Vagina (tissue), 2 donors: ENCODE data around the gene SBF2. TPM values are rescaled to one million over a fixed set of nuclear protein-coding genes. Genes with fewer than 3 reads are reported as not detected.
"Not testable (repeated sequence)": the region's sequence is repeated elsewhere in the genome, so short reads cannot be mapped to it uniquely, and the experiment has no call there.

ENCODE experiments used
- DNase-seq, 2 donors: peaks; one replicate each; pipeline ENCODE4 v3.0.0-alpha.2; 2017; ENCODE audit errors: extremely low spot score in 2 of 2
- H3K27ac ChIP-seq: fragments of 200-600 bp; sonication (generic); one replicate; pipeline ENCODE4 v1.5.1; 2019
- H3K27me3 ChIP-seq: fragments of 200-600 bp; sonication (generic); one replicate; pipeline ENCODE4 v1.5.1; 2019
- H3K36me3 ChIP-seq, 2 donors: fragments of 200-600 bp; sonication (generic); one replicate each; pipeline ENCODE4 v1.5.1; 2017 to 2019
- H3K4me1 ChIP-seq: fragments of 200-600 bp; sonication (generic); one replicate; pipeline ENCODE4 v1.5.1; 2019
- H3K4me3 ChIP-seq, 2 donors: fragments of 200-600 bp; sonication (generic); 1 replicate in 1 of 2; 2 replicates in 1 of 2; pipeline ENCODE4 v1.5.1; 2016 to 2019
- H3K9me3 ChIP-seq: fragments of 200-600 bp; sonication (generic); one replicate; pipeline ENCODE4 v1.5.1; 2019
- POLR2A ChIP-seq, 2 donors: fragments of 450-650 bp; IDR thresholded peaks; one replicate each; pipeline ENCODE4 v1.6.1; 2017; ENCODE audit warnings: antibody characterized with exemption in 2 of 2, mild to moderate bottlenecking in 2 of 2, moderate library complexity in 2 of 2
- POLR2AphosphoS5 ChIP-seq, 2 donors: sonication (generic); formaldehyde crosslinking; IDR thresholded peaks; one replicate each; pipeline ENCODE4 v1.9.0; 2017; ENCODE audit warnings: antibody characterized with exemption in 2 of 2, mild to moderate bottlenecking in 2 of 2, low read depth in 1 of 2; ENCODE audit not compliant: insufficient read depth in 1 of 2
- intact Hi-C: fragments of 100-400 bp; cut with DNase I; formaldehyde crosslinking; loops from one replicate; pipeline ENCODE4 v1.15.1; 2023
- total RNA-seq: library from RNA; depleted of rRNA; stranded (reverse); fragments of >200 nt; gene quantifications from one replicate; pipeline ENCODE4 v1.2.3, GENCODE V29; 2016
- TF ChIP-seq, protein P1 (sequence below), 3 experiments: fragments of 450-650 bp in 2 of 3; fragments of 200-600 bp in 1 of 3; sonication (generic) in 1 of 3; IDR thresholded peaks; one replicate each; pipeline ENCODE4 v1.5.1; 2017 to 2019; ENCODE audit warnings: antibody characterized with exemption in 3 of 3, mild to moderate bottlenecking in 2 of 3, moderate library complexity in 2 of 3

SBF2 gene
- total RNA-seq, 1 donor from 2014 or later, result 69.5 TPM

DNA sequence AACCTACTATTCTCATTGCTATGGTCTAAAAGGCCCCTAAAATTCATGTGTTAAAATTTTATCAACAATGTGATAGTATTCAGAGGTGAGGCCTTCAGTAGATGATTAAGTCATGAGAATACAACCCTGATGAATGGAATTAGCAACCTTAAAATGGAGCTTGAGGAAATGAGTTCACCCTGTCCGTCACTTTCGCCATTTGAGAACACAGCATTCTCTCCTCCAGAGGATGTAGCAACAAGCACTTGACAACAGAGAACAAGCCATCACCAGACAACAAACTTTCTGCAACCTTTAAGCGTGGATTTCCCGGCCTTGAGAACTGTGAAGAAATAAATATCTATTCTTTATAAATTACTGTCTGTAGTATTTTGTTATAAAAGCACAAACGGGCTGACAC lies 197.0 kb downstream of the SBF2 start:
- Histone ChIP-seq H3K9me3 (peaks cover 12% of the 10 kb centered on the region), H3K27ac (no peak overlapping the region), H3K4me1 (no peaks in the 10 kb centered on the region), H3K4me3 (no peak overlapping the region), H3K27me3 (no peaks in the 10 kb centered on the region), H3K36me3 (no peaks in the 10 kb centered on the region)
- intact Hi-C loops, result no loop called here
- no peak for TF ChIP-seq POLR2A (IDR thresholded peaks at IDR 0.05)
- TF ChIP-seq, protein P1, sequence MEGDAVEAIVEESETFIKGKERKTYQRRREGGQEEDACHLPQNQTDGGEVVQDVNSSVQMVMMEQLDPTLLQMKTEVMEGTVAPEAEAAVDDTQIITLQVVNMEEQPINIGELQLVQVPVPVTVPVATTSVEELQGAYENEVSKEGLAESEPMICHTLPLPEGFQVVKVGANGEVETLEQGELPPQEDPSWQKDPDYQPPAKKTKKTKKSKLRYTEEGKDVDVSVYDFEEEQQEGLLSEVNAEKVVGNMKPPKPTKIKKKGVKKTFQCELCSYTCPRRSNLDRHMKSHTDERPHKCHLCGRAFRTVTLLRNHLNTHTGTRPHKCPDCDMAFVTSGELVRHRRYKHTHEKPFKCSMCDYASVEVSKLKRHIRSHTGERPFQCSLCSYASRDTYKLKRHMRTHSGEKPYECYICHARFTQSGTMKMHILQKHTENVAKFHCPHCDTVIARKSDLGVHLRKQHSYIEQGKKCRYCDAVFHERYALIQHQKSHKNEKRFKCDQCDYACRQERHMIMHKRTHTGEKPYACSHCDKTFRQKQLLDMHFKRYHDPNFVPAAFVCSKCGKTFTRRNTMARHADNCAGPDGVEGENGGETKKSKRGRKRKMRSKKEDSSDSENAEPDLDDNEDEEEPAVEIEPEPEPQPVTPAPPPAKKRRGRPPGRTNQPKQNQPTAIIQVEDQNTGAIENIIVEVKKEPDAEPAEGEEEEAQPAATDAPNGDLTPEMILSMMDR (IDR thresholded peaks at IDR 0.05), result no peak
- TF ChIP-seq POLR2AphosphoS5 (IDR thresholded peaks at IDR 0.05; ENCODE audit: insufficient read depth in 1 of 2, low read depth in 1 of 2), result no peak
- DNase-seq, result no peak

DNA sequence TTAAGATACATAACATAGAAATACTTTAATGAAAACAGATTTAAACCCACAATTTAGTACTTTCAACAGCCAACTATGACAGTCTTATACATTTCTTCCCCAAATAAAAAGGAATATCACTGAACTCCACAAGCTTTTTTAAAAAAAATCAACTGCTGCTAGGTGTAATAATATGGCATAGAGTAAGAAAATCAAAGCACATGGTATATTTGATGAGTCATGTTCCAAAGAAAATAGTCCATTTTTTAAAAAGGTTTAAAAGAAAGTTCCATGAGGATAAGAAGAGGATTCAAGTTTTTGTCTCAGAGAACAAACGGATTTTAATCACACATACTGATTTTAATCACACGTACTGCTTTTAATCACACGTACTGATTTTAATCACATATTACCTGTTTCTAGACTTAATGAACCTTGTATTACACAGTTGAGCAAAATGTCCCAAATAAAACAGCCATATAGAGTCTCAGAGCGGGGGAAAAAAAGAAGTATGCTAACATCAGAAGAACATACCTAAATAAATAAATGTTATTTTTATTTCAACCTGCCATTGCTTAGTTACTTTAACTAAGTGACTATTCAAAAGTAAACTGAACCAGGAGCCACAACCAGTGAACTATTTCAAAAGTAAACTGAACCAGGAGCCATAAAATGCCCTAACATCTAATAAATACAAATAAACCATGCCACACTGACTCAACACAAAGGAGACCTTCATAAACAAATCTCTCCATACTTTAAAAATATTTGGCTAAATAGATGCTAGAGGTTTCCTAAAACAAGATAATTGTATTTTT lies 198.4 kb downstream of the SBF2 start:
- Histone ChIP-seq H3K4me3 (no peak overlapping the region), H3K4me1 (no peaks in the 10 kb centered on the region), H3K27me3 (no peaks in the 10 kb centered on the region), H3K27ac (no peak overlapping the region), H3K9me3 (peaks cover 12% of the 10 kb centered on the region), H3K36me3 (no peaks in the 10 kb centered on the region)
- intact Hi-C loops, result no loop called here
- no peak for TF ChIP-seq POLR2AphosphoS5 (IDR thresholded peaks at IDR 0.05; ENCODE audit: insufficient read depth in 1 of 2, low read depth in 1 of 2)
- TF ChIP-seq, protein P1 (IDR thresholded peaks at IDR 0.05), result no peak
- no peak for TF ChIP-seq POLR2A (IDR thresholded peaks at IDR 0.05)
- no peak for DNase-seq

DNA sequence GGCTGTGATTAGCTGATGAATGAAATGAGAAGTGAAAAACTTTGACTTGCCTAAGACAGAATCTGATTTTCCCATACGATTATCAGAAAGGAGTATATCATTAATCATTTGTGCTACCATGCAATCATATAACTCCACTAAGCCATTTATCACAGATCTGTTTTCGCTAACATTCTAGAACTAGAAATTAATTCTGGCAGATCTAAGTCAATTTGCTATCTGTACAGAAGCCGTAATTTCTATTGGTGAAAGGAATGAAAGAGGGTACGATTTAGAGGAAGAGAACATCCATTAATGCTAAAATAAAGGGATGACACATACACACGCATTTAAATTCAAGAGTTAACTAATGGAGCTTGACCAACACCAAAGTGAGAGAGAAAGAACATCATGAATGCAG lies 201.6 kb downstream of the SBF2 start:
- no peaks in the 10 kb centered on the region for H3K36me3 ChIP-seq
- H3K4me1 ChIP-seq, result peaks cover 7% of the 10 kb centered on the region
- no peaks in the 10 kb centered on the region for H3K9me3 ChIP-seq
- H3K4me3 ChIP-seq, result no peak overlapping the region
- intact Hi-C loops, result no loop called here
- TF ChIP-seq, protein P1 (IDR thresholded peaks at IDR 0.05), result no peak
- TF ChIP-seq POLR2A (IDR thresholded peaks at IDR 0.05), result no peak
- no peak for TF ChIP-seq POLR2AphosphoS5 (IDR thresholded peaks at IDR 0.05; ENCODE audit: insufficient read depth in 1 of 2, low read depth in 1 of 2)
- DNase-seq, result no peak
- no peak overlapping the region for H3K27ac ChIP-seq
- H3K27me3 ChIP-seq, result no peaks in the 10 kb centered on the region

DNA sequence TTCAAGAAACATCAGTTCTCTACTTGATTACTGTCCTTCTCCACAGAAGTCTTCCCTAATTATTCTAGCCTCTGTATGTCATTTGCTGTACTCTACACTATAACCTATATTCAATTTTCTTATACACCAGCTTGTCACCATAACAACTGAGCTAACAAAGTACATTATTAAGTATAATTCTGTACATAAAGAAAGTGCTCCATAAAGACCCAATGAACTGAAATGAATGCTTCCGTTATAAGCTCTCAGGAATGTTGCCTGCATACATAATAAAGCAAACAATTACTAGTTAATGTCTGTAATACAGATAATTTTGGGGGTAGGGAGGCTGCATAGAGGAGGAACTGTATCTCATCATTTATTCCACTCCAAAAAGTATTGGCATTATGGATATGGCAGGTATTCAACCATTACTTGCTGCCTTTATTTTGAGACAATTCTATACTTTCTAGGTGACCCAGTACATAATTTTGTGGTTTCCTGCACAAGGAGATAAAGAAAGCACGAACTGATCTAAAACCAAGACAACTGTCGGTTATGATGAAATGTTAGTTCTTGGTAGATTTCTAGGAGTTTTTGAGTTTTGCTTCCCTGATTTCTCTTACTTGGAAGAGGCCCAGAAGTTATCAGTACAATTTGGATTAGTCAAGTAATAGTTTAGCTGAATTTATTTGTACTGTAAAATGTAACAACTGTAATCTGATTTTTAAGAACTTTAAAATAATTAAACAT lies 202.5 kb downstream of the SBF2 start:
- TF ChIP-seq POLR2A (IDR thresholded peaks at IDR 0.05) (no peak), POLR2AphosphoS5 (IDR thresholded peaks at IDR 0.05; ENCODE audit: insufficient read depth in 1 of 2, low read depth in 1 of 2) (no peak)
- TF ChIP-seq, protein P1 (IDR thresholded peaks at IDR 0.05), result no peak
- H3K27me3 ChIP-seq, result no peaks in the 10 kb centered on the region
- H3K36me3 ChIP-seq, result no peaks in the 10 kb centered on the region
- H3K4me3 ChIP-seq, result no peak overlapping the region
- intact Hi-C loops, result no loop called here
- DNase-seq, result no peak
- H3K27ac ChIP-seq, result no peak overlapping the region
- peaks cover 15% of the 10 kb centered on the region for H3K4me1 ChIP-seq
- no peaks in the 10 kb centered on the region for H3K9me3 ChIP-seq

DNA sequence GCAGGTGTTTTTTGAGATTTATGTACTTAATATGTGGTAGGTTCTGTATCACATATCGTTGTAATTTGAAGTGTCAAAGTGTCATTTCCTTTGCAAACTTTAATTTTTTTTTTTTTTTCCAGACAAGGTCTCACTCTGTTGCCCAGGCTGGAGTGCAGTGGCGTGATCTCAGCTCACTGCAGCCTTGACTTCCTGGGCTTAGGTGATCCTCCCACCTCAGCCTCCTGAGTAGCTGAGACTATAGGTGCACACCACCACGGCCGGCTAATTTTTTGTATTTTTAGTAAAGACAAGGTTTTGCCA lies 206.1 kb downstream of the SBF2 start:
- DNase-seq, intact Hi-C loops, H3K9me3 ChIP-seq, H3K4me3 ChIP-seq, H3K27ac ChIP-seq, H3K36me3 ChIP-seq, H3K27me3 ChIP-seq: not testable (repeated sequence)
- H3K4me1 ChIP-seq, result peaks cover 15% of the 10 kb centered on the region
